ENCODE measurements around the gene ABHD14A.

ABHD14A gene

DNA sequence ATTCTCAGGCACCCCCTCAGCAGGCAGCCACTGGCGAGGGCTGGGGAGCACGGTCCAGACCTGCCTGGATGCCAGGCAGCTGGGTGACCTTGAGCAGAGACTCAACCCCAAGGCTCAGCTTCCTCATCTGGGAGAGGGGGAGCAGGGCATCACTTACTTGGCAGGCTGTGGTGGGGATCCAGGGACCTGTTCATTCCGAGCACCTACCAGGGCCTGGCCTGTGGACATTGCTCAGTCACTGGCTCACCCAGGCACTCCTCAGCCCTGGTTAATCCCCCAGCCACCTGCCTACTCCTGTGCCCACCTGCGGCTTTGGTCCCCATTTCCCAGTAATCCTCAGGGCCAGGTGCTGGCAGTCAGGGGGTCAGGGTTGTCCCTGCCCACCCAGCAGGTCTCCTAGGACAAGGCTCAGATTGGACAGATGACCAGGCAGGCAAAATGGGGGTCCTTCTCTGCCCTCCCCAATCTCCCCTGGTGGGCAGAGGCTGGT is 30.1 kb downstream of the ABHD14A start:
- Mint-ChIP-seq H3K36me3 (no peaks in the 10 kb centered on the region), H3K4me3 (no peak overlapping the region), H3K27me3 (no peaks in the 10 kb centered on the region), H3K27ac (no peak overlapping the region), H3K4me1 (ENCODE audit: low read depth) (peaks cover 8% of the 10 kb centered on the region), H3K9me3 (ENCODE audit: low read depth) (no peaks in the 10 kb centered on the region)

DNA sequence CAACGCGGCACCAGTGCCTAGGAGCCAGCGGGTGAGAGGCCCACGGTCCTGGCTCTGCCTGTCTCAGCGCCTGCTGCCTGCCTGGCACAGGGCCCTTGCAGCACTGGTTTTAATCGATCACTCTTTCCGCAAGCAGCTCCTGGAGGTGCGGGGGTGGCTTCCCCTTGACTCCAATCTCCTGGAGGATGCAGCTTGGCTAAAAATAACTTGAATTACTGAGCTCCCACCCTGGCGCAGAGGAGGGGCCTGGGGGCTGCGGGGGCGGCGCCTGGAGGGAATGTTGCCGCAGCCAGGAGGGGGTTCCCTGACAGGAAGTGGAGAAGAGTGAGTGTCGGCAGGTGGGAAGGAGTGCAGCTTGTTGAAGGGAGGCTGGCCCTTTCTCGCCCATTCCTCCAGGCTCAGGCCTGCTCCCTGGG is 30.7 kb downstream of the ABHD14A start:
- Mint-ChIP-seq H3K27me3 (no peaks in the 10 kb centered on the region), H3K36me3 (no peaks in the 10 kb centered on the region), H3K9me3 (ENCODE audit: low read depth) (no peaks in the 10 kb centered on the region), H3K4me1 (ENCODE audit: low read depth) (peaks cover 8% of the 10 kb centered on the region), H3K4me3 (no peak overlapping the region), H3K27ac (no peak overlapping the region)

DNA sequence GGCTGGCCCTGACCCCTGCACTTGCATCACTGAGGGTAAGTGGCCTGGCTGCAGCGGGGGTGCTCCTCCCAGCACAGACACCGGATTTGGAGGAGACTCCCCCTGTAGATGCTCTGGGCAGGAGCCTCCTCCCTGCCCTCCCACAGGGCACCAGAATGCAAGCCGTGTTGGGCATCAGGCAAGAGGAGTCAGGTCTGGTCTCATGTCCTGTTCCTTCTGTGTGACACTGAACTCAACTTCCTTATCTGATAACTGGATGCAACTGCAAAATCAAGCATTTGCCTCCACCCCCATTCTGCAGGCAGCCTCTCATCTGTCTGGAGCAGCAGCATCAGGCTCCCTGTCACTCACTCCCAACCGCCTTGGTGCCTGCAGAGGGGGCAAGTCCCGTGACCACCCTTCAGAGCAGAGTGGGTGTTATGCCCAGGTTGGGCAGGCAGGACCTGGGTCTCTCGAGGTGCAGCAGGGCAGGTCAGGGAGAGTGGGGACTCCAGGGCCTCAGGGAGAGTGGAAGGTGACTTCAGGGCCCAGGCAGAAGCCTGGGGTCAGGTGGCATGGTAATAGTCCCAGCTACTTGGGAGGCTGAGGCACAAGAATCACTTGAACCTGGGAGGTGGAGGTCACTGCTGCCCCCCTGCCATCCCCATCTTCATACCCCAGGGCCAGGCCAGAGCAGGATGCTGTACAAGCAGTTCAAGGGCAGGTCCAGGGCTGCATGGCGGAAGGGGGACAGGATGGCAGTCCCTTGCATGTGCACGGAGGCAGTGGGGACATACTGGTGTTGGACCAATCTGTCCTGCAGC is 31.4 kb downstream of the ABHD14A start:
- H3K9me3 Mint-ChIP-seq (ENCODE audit: low read depth) = no peaks in the 10 kb centered on the region
- no peaks in the 10 kb centered on the region for H3K36me3 Mint-ChIP-seq
- no peak overlapping the region for H3K4me3 Mint-ChIP-seq
- no peak overlapping the region for H3K27ac Mint-ChIP-seq
- H3K4me1 Mint-ChIP-seq (ENCODE audit: low read depth) = peaks cover 8% of the 10 kb centered on the region
- no peaks in the 10 kb centered on the region for H3K27me3 Mint-ChIP-seq

GRCh38 chr3:52006820-52007133 is 31.9 kb downstream of the ABHD14A start:
- no peak overlapping the region for H3K27ac Mint-ChIP-seq

DNA sequence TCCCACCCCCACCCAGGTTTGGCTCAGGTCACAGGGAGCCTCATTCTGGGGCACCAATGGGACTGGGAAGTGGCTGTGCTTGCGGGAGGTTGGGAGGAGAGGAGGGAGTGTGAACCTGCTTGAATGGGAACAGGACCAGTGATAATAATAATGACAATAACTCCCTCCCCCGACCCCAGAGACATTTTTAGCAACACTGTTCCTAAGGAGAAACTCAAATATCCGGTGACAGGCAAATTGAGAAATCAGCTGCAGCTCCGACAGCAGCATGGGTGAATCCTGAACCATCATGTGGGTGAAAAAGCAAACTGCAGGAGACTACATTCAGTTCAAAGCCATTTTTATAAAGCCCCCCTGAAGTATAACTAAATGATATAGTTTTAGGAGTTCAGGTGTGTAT is 32.4 kb downstream of the ABHD14A start:
- no peaks in the 10 kb centered on the region for H3K27me3 Mint-ChIP-seq
- no peaks in the 10 kb centered on the region for H3K36me3 Mint-ChIP-seq
- no peak overlapping the region for H3K4me3 Mint-ChIP-seq
- H3K9me3 Mint-ChIP-seq (ENCODE audit: low read depth) = no peaks in the 10 kb centered on the region
- peaks cover 4% of the 10 kb centered on the region for H3K4me1 Mint-ChIP-seq (ENCODE audit: low read depth)
- H3K27ac Mint-ChIP-seq = no peak overlapping the region

More at GRCh38 chr3:52006820-52007133, 31.9 kb downstream of the ABHD14A start:
- Mint-ChIP-seq H3K36me3 (no peaks in the 10 kb centered on the region), H3K4me3 (no peak overlapping the region), H3K4me1 (ENCODE audit: low read depth) (peaks cover 4% of the 10 kb centered on the region), H3K27me3 (no peaks in the 10 kb centered on the region), H3K9me3 (ENCODE audit: low read depth) (no peaks in the 10 kb centered on the region)

DNA sequence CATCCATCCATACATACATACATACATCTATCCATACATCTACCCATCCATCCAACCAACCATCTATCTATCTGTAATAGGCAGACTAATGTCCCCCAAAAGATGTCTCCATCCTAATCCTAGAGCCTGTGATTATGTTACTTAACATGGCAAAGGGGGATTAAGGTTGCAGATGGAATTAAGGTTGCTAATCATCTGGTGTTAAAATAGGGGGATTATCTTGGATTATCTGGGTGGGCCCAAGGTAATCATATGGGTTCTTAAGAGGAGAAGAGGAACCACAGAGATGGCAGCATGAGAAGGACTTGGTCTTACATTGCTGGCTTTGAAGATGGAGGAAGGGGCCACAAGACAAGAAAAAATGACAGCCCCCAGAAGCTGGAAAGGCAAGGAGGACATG is 35.6 kb downstream of the ABHD14A start:
- H3K27ac Mint-ChIP-seq = no peak overlapping the region
- no peaks in the 10 kb centered on the region for H3K27me3 Mint-ChIP-seq
- no peaks in the 10 kb centered on the region for H3K36me3 Mint-ChIP-seq

DNA sequence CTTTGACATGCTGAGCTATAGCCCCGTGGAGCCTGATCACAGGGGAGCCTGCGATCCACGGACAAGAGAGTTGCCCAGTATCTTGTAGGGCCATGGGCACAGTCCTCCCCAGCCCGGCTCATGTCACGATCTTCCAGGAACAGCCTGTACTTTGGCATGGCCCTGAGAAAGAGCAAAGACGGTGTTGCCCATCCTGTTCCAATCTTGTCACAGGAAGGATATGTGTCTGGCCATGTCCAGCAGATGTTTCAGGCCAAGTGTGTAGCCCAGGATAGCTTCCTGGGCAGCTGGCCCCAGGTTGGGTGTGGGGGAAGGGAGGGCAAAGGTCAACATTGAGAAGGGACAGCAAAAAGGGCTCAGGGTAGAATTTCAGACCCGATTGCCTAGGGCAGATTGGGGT is 37.8 kb downstream of the ABHD14A start:
- no peaks in the 10 kb centered on the region for H3K36me3 Mint-ChIP-seq
- no peak overlapping the region for H3K4me3 Mint-ChIP-seq
- H3K27ac Mint-ChIP-seq = no peak overlapping the region
- H3K27me3 Mint-ChIP-seq = no peaks in the 10 kb centered on the region
- no peaks in the 10 kb centered on the region for H3K9me3 Mint-ChIP-seq (ENCODE audit: low read depth)
- H3K4me1 Mint-ChIP-seq (ENCODE audit: low read depth) = no peaks in the 10 kb centered on the region

More for the DNA sequence above, 35.6 kb downstream of the ABHD14A start:
- peaks cover 4% of the 10 kb centered on the region for H3K4me1 Mint-ChIP-seq (ENCODE audit: low read depth)
- no peaks in the 10 kb centered on the region for H3K9me3 Mint-ChIP-seq (ENCODE audit: low read depth)
- no peak overlapping the region for H3K4me3 Mint-ChIP-seq

- H3K4me3 Mint-ChIP-seq = no peak overlapping the region
- no peaks in the 10 kb centered on the region for H3K36me3 Mint-ChIP-seq
- no peaks in the 10 kb centered on the region for H3K4me1 Mint-ChIP-seq (ENCODE audit: low read depth)
- no peaks in the 10 kb centered on the region for H3K27me3 Mint-ChIP-seq
- H3K9me3 Mint-ChIP-seq (ENCODE audit: low read depth) = no peaks in the 10 kb centered on the region
- no peak overlapping the region for H3K27ac Mint-ChIP-seq
Observed at GRCh38 chr3:52013802-52014598, 39.1 kb downstream of the ABHD14A start.

- no peaks in the 10 kb centered on the region for H3K36me3 Mint-ChIP-seq
- no peaks in the 10 kb centered on the region for H3K27me3 Mint-ChIP-seq
- no peak overlapping the region for H3K4me3 Mint-ChIP-seq
- H3K9me3 Mint-ChIP-seq (ENCODE audit: low read depth) = no peaks in the 10 kb centered on the region
- H3K27ac Mint-ChIP-seq = no peak overlapping the region
- H3K4me1 Mint-ChIP-seq (ENCODE audit: low read depth) = no peaks in the 10 kb centered on the region
Observed at GRCh38 chr3:52014613-52015012, 39.7 kb downstream of the ABHD14A start.

DNA sequence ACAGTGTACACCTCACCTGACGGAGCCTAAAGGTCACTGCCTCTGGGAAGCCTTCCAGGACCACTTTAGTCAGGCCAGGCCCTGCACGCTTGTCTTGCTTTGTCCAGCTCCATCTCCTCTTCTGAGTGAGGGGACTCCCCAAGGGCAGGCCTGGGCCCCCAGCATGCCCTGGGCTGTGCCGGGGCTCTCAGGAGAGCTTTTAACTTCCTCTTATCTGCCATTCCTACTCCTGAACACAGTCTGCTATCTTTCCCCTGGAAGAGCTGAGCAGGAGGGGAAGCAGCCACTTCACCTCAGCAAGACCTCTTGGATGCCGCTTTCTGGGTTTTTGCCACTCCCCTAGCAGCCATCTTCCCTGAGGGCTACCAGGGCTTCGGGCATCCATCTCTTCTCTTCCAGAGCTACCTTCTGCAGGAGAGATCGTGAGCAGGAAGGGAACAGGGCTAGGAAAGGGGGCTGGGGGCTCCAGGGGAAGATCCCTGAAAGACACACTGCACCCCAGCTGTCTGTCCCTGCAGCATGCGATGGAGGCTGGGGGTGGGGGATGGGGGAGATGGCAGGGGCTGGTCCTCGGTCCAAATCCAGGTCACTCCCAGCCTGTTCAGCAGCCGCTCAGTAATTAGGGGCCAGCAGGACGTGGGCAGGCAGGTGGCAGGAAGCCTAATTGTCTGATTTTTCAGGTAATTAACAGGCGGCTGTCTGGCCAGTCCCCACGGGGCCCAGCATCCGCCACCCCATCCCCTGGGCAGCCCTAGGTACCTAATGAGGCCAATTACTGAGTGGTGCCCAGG is 40.8 kb downstream of the ABHD14A start:
- no peaks in the 10 kb centered on the region for H3K9me3 Mint-ChIP-seq (ENCODE audit: low read depth)
- no peaks in the 10 kb centered on the region for H3K27me3 Mint-ChIP-seq
- H3K4me3 Mint-ChIP-seq = no peak overlapping the region
- H3K4me1 Mint-ChIP-seq (ENCODE audit: low read depth) = no peaks in the 10 kb centered on the region
- no peak overlapping the region for H3K27ac Mint-ChIP-seq
- no peaks in the 10 kb centered on the region for H3K36me3 Mint-ChIP-seq

GRCh38 chr3:52017586-52017985 is 42.7 kb downstream of the ABHD14A start:
- no peaks in the 10 kb centered on the region for H3K9me3 Mint-ChIP-seq (ENCODE audit: low read depth)
- no peak overlapping the region for H3K4me3 Mint-ChIP-seq
- H3K36me3 Mint-ChIP-seq = no peaks in the 10 kb centered on the region
- H3K4me1 Mint-ChIP-seq (ENCODE audit: low read depth) = no peaks in the 10 kb centered on the region
- H3K27me3 Mint-ChIP-seq = no peaks in the 10 kb centered on the region
- no peak overlapping the region for H3K27ac Mint-ChIP-seq

- H3K9me3 Mint-ChIP-seq (ENCODE audit: low read depth) = no peaks in the 10 kb centered on the region
- no peak overlapping the region for H3K27ac Mint-ChIP-seq
- H3K36me3 Mint-ChIP-seq = no peaks in the 10 kb centered on the region
- no peak overlapping the region for H3K4me3 Mint-ChIP-seq
- no peaks in the 10 kb centered on the region for H3K4me1 Mint-ChIP-seq (ENCODE audit: low read depth)
- no peaks in the 10 kb centered on the region for H3K27me3 Mint-ChIP-seq
Observed at GRCh38 chr3:52018319-52019000, 43.6 kb downstream of the ABHD14A start.

- no peaks in the 10 kb centered on the region for H3K4me1 Mint-ChIP-seq (ENCODE audit: low read depth)
- no peaks in the 10 kb centered on the region for H3K36me3 Mint-ChIP-seq
- no peak overlapping the region for H3K4me3 Mint-ChIP-seq
- no peaks in the 10 kb centered on the region for H3K9me3 Mint-ChIP-seq (ENCODE audit: low read depth)
- H3K27me3 Mint-ChIP-seq = no peaks in the 10 kb centered on the region
- H3K27ac Mint-ChIP-seq = no peak overlapping the region
Observed at GRCh38 chr3:52019352-52020080, 44.7 kb downstream of the ABHD14A start.

GRCh38 chr3:52020796-52021195 is 45.9 kb downstream of the ABHD14A start:
- Mint-ChIP-seq H3K27ac (no peak overlapping the region), H3K4me1 (ENCODE audit: low read depth) (no peaks in the 10 kb centered on the region), H3K36me3 (no peaks in the 10 kb centered on the region), H3K4me3 (no peak overlapping the region), H3K27me3 (no peaks in the 10 kb centered on the region), H3K9me3 (ENCODE audit: low read depth) (no peaks in the 10 kb centered on the region)

All from activated naive CD8-positive, alpha-beta T cell (primary cell).